NCI-H2081 (cell line): ENCODE measurements around the gene BAHCC1.

ENCODE experiments used
- DNase-seq, 2 experiments: peaks; one replicate each; lab custom pipeline; 2025; lab: John Stamatoyannopoulos, UW

The BAHCC1 gene

DNA sequence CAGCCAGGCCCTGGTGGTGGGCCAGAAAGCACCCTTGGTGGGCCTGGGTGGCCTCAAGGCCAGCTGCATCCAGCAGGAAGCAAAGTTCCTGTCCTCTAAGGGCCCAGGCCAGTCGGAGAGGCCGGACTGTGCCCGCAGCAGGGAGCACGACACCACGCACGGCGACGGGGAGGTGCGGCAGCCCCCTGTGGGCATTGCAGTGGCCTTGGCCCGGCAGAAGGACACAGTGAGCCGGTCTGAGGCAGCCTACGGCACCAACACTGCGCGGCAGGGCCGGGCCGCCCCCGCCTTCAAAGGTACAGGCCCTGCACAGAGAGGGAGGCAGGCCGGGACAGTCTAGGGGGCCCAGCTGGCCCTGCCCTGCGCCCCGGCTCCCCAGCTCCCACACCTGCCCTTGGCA is 48.0 kb downstream of the BAHCC1 start:
- DNase-seq, result no peak

DNA sequence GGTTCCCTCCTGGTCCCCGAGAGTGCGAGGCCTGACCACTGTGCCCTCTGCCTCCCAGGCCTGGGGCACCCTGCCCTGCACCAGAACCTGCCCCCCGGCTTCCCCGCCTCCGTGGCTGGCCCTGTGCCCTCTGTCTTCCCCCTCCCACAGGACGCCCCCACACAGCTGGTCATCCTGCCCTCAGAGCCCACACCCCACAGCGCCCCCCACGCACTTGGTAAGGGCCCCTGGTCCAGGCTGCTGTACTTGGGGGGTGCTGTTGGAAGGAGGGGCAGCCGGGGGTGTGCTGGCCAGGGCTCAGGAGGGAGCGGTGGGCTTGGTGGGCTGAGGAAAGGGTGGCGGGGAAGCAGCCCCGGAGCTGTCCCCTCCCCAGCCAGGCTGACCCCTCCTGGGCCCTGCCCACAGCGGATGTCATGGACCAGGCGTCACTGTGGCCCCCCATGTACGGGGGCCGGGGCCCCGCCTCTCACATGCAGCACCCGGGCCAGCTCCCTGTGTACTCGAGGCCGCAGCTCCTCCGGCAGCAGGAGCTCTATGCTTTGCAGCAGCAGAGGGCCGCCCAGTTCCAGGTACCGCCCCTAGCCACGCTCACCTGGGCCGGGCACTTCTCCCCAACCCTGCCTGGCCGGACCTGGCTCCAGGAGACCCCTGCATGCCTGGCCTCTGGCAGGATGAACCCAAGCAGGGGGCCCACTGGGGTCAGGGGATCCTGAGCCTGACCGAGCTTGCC is 49.5 kb downstream of the BAHCC1 start:
- DNase-seq, result no peak

DNA sequence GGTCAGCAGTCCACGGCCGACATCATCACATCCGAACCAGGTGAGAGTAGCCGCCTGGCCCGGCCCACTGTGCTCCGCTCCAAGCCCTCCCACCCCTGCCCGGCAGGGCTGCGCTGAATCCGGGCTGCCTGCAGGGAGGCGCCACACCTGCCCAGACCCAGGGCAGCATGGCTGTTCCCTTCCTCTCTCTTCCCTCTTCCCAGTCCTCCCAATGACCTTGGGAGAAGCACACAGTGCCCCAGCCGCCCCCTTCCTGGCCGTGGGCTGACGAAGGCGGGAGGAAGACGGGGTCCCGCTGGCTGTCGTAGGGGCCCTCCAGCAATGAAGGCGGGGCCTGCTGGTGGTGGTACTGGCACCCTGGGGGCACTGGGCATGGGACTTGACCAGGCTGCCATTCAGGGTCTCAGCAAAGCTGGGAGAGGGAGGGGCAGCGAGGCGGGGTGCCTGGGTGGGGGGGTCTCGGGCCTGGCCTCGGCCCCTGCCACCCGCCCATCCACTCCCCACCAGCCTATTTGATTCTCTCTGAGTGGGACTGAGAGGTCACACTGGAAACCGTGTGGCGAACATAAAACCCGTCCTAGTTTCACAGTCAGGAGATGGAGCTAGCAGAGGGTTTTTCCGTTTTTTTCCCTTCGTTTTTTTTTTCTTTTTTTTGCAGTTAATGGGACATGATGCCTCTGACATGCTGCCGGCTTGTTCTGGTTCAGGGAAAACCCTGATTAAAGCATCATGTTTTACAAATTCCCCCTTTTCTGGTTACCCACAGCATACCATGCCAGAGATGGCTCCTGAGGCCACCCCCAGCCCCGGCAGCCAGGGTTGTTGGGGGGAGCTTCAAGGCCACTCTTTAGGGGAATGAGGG is 50.6 kb downstream of the BAHCC1 start:
- DNase-seq, result no peak

DNA sequence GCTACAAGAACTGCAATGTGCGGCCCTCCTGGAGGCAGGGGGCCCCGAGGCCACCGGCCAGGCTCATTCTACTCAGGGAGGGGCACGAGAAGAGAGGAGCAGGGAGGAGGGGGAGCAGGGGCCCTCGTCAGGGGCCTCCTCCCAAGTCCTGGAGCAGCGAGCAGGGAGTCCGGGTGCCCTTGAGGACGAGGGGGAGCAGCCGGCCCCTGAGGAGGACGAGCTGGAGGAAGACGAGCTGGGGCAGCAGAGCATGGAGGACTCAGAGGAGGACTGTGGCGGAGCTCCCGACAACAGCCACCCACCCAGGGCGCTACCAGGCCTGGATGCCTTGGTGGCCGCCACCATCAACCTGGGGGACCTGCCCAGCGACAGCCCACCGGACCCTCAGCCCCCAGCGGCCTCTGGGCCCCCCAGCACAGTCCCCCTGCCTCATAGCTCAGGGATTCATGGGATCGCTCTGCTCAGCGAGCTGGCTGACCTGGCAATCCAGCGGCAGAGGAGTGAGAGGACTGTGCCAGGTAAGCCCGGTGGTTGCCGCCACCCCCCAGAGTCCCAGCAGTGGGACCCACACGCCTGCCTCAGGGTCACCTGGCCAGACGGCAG is 52.2 kb downstream of the BAHCC1 start:
- no peak for DNase-seq

DNA sequence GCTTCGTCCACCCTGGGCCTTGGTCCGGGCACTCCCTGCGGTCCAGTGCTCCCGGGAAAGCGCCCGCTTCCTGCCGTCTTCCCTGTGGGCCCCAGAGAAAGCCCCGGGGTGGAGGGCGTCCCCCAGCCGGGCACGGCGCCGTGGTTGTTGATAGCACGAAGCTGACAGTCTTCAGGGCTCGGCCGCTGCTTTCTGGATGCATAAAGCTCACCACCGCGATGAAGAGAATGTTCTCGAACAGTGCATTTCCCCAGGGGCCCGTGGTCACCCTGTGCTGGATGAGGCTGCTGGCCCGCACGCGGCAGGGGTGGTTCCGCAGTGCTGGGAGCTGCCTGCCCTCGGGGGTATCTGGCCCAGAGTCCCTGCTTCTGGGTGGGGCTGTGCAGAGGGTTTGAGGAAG is 53.2 kb downstream of the BAHCC1 start:
- DNase-seq, result no peak

DNA sequence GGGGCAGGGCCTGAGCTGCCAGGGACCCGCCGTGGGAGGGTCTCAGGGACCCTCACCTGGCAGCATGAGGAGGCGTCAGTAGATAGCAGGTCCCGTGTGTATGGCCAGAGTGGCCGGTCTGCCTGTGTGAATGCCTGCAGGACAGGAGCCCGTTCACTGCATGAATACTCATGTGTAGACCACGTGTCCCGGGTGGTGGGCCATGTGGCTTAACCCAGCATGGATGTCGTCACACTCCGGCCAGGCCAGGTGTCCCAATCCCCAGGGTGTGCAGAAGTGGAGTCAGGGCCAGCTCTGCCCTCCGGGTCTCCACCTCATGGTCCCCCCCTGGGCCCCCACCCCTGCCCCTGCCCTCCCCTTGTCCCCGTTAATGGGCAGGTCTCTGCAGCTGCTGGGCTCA is 53.7 kb downstream of the BAHCC1 start:
- no peak for DNase-seq

DNA sequence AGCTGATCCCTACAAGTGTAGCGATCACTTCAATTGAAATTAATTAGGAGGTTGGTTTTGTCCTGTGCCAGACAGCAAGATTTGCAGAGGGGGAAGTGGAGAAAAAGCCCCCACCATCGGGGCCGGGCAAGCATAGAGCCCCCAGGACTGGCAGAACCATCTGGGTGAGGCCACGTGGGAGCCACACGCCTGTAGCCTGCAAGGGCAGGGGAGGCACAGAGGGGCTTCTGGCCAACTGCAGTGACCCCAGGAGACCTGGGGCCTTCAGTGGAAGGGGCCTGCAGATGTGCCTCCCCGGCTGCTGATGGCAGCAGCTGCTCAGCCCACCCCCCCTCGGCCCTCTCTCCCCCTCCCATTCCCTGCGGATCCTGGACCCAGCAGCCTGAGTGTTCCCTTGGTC is 54.1 kb downstream of the BAHCC1 start:
- DNase-seq, result no peak

DNA sequence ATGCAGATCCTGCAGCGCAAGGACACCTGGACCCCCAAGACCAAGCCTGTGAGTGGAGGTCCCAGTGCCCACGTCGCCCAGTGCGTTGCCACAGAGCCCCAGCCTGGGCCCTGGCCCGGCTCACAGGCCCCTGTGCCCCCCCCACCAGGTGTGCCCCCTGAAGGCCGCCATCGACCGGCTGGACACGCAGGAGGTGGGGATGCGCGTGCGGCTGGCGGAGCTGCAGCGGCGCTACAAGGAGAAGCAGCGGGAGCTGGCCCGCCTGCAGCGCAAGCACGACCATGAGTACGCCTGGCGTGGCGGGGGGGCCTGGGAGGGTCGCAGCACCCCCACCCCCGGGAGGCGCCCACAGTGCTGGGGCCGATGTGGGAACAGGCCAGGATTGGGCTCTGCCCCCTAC is 56.6 kb downstream of the BAHCC1 start:
- no peak for DNase-seq

DNA sequence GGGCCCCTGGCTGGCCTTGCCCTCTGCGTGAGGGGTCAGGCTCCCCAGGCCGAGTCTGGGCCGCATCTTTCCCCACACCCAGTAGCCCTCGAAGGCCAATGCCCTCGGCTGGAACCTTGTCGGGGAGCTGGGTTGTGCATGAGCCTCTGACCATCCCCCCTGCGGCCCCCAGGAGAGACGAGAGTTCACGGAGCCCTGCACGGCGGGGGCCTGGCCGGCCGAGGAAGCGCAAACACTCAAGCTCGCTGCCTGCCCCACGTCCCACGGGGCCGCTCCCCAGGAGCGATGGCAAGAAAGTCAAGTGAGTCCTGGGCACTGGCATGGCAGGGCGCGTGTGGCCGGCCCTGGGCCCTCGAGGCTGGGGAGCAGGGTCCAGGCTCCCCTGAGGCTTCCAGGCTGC is 57.3 kb downstream of the BAHCC1 start:
- no peak for DNase-seq

DNA sequence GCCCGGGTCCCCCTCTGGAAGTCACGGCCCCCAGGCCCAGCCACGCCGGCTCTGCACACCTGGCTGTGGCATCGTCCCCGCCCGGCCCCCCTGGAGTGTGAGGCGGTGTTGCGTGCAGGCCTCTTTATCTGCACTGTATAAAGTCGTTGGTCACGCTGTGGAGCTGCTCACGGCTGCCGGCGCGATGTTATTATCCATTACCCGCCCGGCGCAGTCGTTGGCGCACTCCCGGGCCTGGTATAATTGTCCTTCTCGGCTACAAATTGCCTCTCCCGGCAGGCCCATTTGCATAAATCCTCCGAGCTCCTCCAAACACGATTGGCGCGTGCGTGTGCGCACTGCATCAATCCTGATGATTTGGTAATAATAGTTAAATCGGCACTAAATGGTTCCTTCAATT is 57.8 kb downstream of the BAHCC1 start:
- peak; percentile 82 to 90 for DNase-seq

DNA sequence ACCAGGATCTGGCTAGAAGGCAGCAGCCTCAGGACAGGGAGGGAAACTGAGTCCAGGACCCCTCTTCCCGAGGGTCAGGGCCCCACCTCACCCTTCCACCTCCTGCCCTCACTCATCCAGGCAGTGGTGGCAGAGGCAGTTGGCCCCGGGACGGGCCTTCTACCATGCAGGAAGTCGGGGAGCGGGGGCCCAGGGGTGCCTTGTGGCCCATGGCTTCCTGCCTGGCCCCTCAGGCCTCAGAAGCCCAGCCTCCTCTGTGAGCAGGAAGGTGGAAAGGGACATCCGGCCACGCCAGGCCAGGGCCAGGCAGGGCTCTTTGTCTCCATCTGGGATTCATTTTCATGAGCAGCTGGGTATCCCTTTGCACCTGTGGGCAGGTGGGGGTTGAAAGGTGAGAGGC is 58.5 kb downstream of the BAHCC1 start:
- DNase-seq, result no peak

DNA sequence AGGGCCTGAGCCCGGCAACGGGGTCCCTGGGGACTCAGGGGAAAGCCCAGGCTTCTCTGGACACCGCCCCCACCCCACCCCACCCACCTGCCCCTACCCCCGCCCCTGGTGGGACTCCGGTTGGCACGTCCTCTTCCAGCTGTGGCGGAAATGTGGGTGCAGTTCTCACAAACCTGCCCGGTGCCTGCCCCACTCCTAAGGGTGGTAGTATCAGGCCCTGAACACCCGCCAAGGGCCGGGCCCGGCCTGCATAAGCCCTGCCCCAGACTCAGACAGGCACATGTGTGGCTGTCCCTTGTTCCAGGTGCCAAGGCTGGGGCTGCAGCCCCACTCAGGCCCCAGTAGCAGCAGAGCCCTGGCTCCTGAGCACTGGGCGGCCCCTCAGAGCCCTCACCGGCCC is 59.2 kb downstream of the BAHCC1 start:
- no peak for DNase-seq

DNA sequence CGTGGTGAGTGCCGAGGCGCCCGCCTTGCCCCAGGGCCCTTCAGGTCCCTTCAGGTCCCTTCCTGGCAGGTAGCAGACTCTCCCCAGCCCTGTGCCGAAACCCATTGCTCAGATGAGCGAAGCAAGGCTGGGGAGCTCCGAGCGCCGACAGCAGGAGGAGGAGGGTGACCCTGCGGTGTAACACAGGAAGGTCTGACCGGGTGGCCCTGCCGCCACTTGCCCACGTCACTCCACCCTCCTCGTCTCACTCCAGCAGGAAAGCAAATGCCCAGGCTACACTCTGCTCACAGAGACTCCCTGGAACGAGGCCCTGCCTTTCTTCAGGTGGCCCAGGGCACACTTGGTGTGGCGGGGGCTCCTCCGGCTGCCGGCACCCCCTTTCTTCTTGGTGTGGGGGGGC is 60.1 kb downstream of the BAHCC1 start:
- DNase-seq, result no peak

DNA sequence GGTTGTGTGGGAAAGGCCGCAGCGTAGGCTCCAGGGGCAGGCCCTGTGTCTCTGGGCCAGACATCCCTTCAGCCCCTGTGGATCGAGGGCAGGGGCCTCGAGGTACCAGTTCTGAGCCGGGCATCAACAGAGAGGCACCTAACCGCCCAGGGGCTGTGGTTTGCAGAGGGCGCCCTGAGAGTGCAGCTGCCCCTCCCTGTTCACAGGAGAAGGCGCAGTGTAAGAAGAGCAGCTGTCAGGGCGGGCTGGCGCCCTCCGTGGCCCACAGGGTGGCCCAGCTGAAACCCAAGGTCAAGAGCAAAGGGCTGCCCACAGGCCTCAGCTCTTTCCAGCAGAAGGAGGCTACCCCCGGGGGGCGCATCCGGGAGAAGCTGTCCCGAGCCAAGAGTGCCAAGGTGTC is 60.8 kb downstream of the BAHCC1 start:
- DNase-seq, result no peak

DNA sequence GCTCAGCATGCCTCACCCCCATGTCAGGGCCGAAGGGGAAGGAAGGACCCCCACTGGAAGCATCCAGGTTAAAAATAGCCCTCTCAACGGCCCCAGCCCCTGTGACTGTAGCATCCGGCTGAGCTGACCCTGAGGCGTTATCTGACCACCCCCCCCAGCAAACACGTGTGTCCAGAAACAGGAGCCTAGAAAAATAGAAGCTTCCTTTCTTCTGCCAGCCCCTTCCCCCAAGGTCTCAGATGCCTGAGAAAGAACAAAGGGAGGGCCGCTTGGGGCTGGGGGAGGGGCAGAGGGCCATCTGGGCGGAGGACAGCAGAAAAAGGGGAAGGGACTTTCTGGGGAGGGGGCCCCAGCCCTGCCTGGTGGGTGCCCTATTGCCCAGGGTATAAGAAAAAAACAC is 61.5 kb downstream of the BAHCC1 start:
- DNase-seq, result no peak

DNA sequence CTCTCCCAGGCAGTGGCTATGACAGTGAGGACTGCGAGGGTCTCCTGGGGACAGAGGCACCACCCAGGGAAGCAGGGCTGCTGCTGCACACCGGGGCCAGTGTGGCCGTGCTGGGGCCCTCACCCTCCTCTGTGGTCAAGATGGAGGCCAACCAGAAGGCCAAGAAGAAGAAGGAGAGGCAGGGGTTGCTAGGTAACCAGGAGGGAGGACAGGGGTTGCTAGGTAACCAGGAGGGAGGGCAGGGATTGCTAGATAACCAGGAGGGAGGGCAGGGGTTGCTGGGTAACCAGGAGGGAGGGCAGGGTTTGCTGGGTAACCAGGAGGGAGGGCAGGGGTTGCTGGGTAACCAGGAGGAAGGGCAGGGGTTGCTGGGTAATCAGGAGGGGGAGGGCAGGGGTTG is 62.1 kb downstream of the BAHCC1 start:
- no peak for DNase-seq

DNA sequence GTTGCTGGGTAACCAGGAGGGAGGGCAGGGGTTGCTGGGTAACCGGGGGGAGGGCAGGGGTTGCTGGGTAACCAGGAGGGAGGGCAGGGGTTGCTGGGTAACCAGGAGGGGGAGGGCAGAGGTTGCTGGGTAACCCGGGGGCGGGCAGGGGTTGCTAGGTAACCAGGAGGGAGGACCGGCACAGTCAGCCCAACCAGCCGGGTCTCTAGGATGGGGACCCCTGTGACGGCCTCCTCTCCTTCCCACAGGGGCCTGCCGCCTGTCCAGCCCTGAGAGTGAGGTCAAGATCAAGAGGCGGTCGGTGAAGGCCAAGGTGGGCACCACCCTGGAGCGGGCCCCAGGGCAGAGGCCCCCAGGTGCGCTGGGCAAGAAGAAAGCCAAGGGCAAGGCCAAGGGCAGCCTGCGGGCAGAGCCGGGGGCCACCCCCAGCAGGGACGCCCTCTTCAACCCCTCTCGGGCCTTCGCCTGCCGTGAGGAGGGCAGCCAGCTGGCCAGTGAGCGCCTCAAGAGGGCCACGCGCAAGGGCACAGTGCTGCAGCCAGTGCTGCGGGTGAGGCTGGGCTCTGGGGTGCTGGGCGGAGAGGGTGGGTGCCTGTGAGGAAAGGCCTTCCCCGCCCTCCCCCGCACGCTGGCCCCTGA is 62.8 kb downstream of the BAHCC1 start:
- DNase-seq, result no peak

DNA sequence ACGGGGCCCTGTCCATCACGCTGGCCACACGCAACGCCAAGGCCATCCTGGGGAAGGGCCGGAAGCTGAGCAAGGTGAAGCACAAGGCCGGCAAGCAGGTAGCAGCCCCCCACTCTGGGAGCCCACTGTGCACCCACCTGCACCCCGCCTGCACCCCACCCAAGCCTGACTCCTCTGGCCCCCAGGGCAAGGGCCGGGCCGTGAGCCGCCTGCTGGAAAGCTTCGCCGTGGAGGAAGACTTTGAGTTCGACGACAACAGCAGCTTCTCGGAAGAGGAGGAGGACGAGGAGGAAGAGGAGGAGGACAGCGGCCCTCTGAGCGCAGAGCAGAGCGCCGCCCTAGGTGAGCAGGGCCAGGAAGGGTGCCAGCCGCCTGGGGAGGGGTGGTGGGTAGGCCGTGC is 63.4 kb downstream of the BAHCC1 start:
- no peak for DNase-seq

DNA sequence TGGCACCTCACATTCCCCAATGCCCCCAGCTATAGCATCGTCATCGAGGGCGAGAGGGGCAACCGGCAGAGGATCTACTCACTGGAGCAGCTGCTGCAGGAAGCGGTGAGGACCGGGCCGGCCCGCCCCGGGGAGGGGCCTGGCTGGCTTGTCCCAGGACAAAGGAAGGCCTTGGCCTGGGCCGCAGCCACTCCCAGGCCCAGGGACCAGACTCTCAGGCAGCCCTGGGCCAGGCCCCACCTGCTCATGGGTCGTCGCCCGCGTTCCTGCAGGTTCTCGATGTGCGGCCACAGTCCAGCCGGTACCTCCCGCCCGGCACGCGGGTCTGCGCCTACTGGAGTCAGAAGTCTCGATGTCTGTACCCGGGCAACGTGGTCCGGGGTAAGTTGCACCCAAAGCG is 64.0 kb downstream of the BAHCC1 start:
- DNase-seq, result no peak

DNA sequence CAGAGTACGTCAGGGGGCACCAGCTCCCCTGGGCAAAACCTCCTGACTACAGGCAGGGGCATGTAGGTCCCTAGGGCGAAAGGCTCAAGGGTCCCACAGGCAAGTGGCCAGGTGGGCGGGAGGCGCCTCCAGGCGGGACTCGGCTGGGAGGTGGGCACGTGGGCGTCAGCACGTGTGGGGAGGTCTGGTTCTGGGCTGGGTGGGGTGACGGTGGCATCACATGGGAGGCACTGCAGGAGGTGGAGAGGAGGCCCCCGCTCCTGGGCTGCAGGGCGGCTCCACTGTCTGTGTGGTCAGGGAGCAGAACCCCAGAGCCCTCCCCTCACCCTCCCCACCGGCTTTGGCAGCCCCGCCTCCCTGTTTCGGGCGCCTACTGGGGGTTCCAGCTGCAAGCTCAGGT is 64.6 kb downstream of the BAHCC1 start:
- DNase-seq, result no peak

DNA sequence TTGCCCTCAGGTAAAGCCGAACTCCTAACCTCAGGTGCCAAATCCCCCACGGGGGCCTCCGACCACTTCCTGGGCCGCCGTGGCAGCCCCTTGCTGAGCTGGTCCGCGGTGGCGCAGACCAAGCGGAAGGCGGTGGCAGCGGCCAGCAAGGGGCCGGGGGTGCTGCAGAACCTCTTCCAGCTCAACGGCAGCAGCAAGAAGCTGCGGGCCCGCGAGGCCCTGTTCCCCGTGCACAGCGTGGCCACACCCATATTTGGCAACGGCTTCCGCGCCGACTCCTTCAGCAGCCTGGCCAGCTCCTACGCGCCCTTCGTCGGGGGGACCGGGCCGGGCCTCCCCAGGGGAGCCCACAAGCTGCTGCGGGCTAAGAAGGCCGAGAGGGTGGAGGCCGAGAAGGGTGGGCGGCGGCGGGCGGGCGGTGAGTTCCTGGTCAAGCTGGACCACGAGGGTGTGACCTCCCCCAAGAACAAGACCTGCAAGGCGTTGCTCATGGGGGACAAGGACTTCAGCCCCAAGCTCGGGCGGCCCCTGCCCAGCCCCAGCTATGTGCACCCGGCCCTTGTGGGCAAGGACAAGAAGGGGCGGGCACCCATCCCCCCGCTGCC is 65.7 kb downstream of the BAHCC1 start:
- peak; percentile 27 to 42 for DNase-seq
